ENCODE data around the gene INSR.
"Not testable (repeated sequence)": the region's sequence is repeated elsewhere in the genome, so short reads cannot be mapped to it uniquely, and the experiment has no call there.

Gene INSR

DNA sequence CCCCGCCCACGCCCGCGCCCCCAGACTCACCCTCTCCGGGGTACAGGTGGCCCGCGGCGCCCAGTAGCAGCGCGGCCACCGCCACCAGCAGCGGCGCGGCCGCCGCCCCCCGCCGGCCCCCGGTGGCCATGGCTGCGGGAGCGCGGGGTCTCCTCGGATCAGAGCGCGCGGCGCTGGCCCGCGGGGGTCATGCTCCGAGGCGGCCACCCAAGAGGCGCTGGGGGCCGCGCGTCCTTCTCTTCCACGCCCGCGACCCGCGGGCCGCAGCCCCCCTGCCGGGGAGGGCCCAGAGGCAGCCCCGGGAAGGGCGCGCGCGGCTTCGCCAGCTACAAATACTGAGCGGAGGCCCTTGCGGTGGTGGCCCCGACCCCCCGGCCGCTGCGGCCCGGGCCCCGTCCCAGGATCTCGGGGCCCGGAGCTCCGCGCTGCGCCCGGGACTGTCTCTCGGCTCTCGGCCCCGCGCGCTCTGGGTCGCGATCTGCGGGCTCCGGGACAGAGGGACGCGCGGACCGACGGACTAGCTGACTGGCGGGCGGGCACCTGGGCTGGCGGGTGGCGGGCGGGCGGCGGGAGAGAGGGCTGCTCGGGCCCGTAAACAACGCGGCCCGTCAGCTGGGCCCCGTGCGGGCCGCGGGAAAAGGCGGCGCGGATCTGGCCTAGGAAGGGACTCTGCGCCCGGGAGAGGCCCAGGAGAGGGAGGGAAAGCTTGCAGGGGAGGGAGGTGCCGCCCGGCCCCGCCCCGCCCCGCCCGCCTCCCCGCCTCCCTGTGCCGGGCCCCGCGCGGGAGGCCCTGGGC is at the start of gene INSR:
Gene INSR (minus strand): TSS at position 653 of the 796 bp plus-strand sequence. CDS start 523 bp downstream, at position 130.
- DNase-seq (ENCODE audit: insufficient read length, low spot score) (peak; percentile 99), FAIRE-seq (no peak)

DNA sequence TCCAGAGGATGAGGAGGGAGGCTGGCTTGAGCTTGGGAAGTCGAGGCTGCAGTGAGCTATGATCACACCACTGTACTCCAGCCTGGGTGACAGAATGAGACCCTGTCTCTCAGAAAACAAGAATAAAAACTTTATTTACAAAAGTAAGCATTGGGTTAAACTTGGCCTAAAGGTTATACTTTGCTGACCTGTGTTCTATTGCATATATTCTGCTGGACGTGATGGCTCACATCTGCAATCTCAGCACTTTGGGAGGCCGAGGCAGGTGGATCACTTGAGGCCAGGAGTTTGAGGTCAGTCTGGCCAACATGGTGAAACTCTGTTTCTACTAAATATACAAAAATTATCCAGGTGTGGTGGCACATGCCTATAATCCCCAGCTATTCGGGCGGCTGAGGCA is 47.9 kb upstream of the INSR start:
- FAIRE-seq (no peak), DNase-seq (ENCODE audit: insufficient read length, low spot score) (no peak)

DNA sequence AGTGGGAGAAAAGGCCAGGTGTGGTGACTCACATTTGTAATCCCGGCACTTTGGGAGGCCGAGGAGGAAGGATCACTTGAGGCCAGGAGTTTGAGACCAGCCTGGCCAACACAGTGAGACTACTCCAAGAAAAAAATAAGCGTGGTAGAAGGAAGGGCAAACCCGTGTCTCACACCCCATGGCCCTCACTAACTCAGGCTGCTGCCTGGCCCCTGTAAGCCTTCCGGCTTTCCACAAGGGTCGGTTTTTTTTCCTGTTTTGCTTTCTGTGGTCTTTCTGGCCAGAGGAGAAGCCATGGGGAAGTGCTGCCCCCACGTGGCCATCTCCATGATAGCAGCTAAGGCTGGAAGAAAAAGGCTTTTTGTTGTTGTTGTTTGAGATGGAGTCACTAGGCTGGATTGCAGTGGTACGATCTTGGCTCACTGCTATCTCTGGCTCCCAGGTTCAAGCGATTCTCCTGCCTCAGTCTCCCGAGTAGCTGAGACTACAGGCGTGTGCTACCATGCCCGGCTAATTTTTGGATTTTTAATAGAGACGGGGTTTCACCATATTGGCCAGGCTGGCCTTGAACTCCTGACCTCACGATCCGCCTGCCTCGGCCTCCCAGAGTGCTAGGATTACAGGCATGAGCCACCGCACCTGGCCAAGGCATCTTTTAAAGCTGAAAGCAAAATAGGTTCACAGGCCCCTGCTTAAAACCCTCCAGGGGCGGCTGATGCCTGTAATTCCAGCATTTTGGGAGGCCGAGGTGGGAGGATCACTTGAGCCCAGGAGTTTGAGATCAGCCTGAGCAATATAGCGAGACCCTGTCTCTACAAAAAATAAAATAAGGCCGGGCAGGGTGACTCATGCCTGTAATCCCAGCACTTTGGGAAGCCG is 47.0 kb upstream of the INSR start:
- FAIRE-seq = peak; percentile 99

DNA sequence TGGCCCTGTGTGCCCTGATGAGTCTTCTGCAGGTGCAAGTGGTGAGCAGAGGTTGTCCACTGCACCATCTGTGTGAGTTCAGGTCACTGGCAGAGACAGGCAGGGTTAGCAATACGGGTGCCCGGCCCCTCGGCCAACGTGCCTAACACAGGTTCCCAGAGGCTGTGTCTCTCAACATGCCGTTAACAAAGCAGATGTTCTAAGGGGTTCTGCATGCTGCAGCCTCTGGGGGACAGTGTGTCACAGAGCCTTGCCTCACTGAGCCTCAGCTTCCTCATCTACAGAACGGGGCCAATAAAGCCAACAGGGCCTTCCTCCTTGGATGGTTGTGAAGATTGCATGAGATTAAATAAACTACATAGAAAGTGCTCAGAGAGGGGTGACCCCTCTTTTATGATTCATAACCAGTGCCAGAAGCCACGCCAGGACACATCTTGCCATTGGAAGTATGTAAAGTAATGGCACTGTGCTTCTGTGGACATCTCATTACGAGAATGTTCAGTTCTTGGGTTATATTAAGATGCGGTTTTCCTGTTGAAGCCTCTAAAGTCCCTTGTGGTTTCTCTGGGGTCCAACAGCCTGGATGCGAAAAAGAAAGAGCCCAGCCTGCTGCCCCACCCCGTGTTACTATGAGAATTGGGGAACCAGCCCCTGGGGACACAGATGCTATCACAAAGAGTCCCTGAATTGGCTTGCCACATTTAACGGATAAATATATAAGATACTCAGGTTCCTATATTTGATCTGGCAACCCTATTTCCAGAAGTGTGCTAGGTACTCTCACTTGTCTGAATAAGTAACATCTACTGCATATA is 43.4 kb upstream of the INSR start:
- peak; percentile 100 for FAIRE-seq
- DNase-seq (ENCODE audit: insufficient read length, low spot score) = no peak

More for the DNA sequence above, 47.0 kb upstream of the INSR start:
- DNase-seq (ENCODE audit: insufficient read length, low spot score) = no peak

DNA sequence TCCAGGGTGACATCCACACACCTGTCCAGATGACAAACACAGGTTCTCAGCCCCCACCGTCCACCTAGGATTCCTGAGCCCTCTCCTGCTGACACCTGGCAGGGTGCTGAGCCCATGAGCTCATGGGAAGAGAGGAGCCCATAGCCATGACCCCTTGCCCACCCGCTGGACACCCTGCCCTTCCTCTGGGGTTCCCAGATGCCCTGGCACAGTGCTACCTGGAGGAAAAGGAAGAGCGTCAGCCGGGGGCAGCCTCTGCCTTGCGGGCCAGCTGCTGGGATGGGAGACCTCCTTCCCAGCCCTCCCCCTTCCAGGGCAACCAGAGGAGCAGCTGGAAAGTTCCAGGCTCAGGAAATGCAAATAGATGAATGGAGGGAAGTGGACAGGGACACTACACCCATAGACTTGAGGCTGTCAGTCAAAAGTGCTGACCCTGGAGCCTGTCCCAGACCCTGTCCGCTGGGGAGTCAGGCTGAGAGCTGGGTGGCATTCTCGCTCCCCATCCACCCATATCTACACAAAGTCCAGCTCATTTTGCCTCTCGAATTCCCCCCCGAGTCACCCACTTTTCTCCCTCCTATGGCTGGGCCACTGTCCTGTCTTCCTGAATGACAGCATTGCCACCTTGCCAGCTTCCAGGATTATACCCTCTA is 42.2 kb upstream of the INSR start:
- FAIRE-seq = peak; percentile 77
- DNase-seq (ENCODE audit: insufficient read length, low spot score) = no peak

DNA sequence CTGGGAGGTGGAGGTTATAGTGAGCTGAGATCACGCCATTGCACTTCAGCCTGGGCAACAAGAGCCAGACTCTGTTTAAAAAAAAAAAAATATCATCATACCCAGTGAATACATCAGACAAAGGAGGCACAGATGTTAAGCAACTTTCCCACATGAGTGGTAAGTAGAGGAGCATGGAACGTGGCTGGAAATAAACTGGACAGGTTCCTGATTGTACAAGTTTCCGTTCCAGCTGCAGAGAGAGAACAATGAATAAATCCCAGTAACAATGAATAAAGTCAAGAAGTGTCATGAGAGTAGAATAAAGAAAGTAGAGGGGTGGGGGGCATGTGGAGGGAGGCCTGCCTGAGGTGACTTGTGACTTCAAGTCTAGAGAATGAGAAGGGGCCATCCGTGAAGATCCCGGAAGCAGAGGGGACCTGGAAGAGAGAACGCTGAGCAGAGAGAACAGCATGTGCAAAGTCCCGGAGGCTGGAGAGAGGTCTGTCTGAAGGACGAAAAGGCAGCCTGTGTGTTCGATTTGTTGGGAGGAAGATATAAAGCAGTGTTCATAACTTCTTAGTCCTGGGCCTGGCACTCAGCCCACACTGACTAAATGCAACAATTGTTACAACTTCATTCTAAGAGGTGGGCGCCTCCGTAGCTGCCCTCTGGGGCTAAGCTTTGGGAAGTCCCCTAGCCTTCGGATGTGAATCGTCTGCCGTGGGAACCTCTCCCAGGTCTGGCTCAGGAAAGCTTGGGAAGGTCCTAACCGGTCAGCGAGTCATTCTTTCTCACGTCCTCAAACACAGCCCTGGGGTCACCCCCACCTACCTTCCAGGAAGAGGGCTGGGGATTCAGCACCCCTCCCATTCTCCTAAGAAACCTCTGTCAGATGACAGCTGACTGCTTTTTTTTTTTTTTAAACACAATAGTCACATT is 39.2 kb upstream of the INSR start:
- FAIRE-seq (peak; percentile 88), DNase-seq (ENCODE audit: insufficient read length, low spot score) (no peak)

DNA sequence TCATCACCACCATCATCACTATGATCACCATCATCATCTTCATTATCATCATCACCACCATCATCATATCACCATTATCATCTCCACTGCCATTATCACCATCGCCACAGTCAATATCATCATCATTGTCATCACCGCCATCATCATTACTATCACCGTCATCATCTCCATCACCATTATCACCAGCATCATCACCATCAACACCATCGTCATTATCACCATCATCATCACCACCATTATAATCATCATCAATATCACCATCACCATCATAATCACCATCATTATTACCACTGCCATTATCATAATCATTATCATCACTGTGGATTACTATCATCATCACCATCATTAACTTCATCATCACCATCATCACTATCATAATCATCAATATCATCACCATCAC is 37.2 kb upstream of the INSR start:
- DNase-seq (ENCODE audit: insufficient read length, low spot score) (no peak), FAIRE-seq (no peak)

DNA sequence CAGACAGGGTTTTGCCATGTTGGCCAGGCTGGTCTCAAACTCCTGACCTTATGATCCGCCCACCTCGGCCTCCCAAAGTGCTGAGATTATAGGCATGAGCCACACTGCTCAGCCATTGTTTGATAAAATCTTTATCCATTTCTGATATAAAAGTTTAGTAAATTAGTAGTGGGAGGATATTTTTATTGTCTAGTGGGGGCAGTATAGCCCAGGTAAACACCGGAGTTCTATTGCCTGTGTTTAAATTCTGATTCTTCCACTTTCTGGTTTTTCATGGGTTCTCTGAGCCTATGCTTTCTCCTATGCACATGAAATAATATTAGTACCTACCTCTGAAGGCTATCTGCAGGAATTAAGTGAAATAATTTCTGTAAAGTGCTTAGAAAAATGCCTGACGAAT is 34.4 kb upstream of the INSR start:
- no peak for DNase-seq (ENCODE audit: insufficient read length, low spot score)
- FAIRE-seq = no peak

DNA sequence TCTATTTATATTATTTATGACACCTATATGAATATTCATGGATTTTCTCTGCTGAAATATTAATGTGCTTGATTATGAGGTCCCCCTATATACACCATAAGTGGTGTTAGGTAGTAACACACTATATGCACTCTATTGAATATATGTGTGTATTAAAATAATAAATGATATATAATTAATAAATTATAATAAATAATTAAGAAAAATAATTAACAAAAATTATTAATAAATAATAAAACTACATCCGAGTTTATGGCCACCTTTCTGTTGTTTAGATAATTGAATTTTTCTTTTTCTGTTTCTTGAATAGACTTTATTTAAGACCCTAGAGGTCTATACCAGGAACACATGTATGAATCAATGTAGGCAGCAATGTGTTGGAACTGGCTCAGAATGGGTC is 33.6 kb upstream of the INSR start:
- FAIRE-seq = no peak
- no peak for DNase-seq (ENCODE audit: insufficient read length, low spot score)

DNA sequence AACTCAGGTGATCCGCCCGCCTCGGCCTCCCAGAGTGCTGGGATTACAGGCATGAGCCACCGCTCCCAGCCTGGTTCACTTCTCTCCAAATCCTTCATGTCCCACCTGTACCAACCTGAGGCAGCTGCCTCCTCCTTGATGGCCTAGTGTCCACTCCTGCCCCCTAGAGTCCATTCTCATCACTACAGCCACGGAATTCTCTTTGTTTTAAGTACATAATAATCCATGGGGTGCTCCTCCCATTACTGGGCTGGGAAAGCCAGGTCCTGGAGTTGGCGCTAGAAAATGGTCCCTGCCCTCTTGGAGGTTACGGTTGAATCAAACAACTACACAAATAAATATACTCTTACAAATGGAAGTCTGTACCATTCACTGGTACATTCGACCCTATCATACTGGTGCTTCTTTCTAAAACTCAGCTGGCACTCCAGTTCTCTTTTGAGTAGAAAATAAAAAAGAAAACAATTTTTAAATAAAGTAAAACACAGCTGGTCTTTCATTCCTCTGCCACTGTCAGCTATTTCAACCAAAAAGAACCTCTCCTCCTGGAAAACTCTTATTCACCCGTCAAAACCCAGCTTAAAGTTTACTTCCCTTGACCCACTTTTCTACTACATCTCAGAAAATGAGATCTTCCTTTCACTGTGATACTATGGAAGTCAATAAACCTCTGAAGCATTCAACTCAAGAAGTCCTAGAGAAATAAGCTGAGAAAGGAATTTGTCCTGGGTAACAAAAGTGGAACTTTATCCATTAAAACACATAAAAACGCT is 32.1 kb upstream of the INSR start:
- FAIRE-seq (no peak), DNase-seq (ENCODE audit: insufficient read length, low spot score) (no peak)

DNA sequence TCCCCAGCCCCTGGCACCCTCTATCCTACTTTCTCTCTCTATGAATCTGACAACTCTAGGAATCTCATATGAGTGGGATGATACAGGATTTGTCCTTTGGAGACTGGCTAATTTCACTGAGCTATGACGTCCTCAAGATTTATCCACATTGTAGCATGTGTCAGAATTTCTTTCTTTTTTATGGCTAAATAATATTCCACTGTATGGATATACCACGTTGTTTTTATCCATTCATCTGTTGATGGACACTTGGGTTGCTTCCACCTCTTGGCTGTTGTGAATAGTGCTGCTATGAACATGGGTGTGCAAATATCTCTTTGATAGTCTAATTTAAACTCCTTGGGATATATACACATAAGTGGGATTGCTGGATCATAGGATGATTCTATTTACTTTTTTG is 24.0 kb upstream of the INSR start:
- DNase-seq (ENCODE audit: insufficient read length, low spot score) (no peak), FAIRE-seq (no peak)

DNA sequence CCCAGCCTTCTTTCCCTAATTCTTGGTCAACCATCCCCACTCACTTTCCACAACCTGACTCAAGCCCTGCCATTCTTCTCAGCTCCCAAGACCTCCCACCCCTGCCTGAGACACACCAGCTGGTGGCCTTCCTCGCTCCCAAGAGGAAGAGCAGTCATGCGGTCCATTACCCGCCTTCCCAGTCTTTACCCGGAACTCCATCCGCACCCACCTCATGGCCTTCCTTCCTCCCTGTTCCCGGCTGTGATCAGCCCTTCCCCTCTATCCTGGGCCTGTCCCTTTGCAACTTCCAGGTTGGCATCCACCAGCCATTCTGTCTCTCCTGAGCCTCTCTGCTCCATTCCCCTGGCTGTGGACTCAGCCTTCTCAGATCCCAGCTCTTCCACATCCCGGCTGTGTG is 18.6 kb upstream of the INSR start:
- no peak for FAIRE-seq

DNA sequence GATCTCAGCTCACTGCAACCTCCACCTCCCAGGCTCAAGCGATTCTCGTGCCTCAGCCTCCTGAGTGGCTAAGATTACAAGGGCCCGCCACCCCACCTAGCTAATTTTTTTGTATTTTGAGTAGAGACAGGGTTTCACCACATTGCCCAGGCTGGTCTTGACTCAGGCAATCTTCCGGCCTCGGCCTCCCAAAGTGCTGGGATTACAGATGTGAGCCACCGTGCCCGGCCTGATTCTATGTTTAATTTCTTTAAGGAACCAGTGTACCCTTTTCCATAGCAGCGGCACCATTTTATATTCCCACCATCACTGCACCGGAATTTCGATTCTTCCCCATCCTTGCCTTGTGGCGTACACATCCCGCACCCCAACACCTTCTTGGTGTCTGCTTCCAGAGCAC is 17.7 kb upstream of the INSR start:
- DNase-seq (ENCODE audit: insufficient read length, low spot score) = no peak
- no peak for FAIRE-seq

More for the DNA sequence above, 18.6 kb upstream of the INSR start:
- DNase-seq (ENCODE audit: insufficient read length, low spot score) = no peak

DNA sequence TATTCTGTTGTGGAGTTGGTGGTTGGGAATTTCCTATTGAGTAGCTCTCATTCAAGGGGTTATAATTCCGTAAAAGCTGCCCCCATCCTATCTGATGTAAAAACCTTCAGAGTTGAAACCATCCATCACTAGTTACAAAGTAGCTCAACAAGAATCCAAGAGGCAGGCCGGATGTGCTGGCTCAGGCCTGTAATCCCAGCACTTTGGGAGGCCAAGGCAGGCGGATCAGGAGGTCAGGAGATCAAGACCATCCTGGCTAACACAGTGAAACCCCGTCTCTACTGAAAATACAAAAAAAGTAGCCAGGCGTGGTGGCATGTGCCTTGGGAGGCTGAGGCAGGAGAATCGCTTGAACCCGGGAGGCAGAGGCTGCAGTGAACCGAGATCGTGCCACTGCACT is 14.1 kb upstream of the INSR start:
- FAIRE-seq; DNase-seq (ENCODE audit: insufficient read length, low spot score): not testable (repeated sequence)

DNA sequence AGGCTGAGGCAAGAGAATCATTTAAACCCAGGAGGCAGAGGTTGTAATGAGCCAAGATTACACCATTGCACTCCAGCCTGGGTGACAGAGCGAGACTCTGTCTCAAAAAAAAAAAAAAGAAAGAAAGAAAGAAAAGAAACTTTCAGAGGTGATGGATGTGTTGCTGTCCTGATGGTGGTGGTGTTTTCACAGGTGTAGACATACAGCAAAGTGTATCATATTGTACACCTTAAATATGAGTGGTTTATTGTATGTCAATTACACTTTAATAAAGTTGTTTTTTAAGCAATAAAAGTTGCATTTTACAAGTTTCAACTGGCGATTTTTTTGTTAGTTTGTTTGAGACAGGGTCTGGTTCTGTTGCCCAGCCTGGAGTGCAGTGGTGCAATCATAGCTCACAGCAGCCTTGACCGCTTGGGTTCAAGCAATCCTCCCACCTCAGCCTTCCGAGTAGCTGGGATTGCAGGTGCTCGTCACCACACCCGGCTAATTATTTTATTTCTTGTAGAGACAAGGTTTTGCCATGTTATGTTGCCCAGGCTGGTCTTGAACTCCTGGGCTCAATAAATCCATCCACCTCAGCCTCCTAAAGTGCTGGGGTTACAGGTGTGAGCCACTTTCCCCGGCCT is 13.5 kb upstream of the INSR start:
- DNase-seq (ENCODE audit: insufficient read length, low spot score) (no peak), FAIRE-seq (no peak)

DNA sequence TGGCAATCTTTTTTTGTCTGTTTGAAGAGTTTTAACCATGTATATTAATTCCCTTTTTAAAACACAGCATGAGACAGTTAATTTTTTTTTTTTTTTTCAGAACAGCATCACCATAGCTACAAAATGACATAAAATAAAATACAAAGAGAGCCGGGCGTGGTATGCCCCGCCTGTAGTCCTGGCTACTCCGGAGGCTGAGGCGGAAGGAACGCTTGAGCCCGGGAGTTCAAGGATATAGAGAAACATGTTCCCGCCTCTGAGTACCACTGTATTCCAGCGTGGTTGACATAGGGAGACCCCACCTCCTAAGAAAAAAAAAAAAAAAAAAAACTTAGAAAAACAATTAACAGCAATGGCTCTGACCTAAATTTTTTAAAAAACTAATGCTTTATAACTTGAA is 10.0 kb upstream of the INSR start:
- no peak for DNase-seq (ENCODE audit: insufficient read length, low spot score)

DNA sequence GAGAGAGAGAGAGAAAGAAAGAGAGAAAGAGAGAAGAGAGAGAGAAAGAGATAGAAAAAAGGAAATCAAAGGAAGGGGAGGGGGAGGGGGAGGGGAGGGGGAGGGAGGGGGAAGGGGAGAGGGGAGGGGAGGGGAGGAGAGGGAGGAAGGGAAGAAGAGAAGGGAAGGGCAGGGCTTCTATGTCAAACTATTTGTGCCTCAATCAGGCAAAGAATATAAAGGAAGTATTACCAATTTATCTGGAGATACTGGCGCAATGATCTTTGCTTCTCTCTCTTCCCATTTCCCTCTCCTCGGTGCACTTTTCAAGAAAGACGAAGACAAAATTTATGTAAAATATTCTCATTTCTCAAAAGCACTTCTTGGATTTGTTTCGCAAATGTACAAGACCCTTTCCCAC is 9.3 kb upstream of the INSR start:
- DNase-seq (ENCODE audit: insufficient read length, low spot score) (no peak), FAIRE-seq (no peak)

More for the DNA sequence above, 10.0 kb upstream of the INSR start:
- no peak for FAIRE-seq

DNA sequence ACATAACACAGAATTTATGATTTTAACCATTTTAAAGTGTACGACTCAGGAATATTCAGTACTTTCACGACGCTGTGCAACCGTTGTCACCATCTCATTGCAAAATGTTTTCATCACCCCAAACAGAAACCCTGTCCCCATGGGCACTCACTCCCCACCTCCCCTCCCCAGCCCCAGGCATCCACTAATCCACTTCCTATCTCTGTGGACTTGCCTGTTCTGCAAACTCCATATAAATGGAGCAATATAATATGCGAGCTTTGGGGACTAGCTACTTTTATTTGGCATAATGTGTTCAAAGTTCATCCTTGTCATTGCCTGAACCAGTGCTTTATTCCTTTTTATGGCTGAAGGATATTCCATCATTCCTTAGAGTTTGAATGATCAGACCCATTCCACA is 7.3 kb upstream of the INSR start:
- no peak for FAIRE-seq
- DNase-seq (ENCODE audit: insufficient read length, low spot score) = no peak
